ENCODE measurements around the gene IFI35. TPM values are rescaled to one million over a fixed set of nuclear protein-coding genes. Genes with fewer than 3 reads are reported as not detected.
"Not testable (repeated sequence)": the region's sequence is repeated elsewhere in the genome, so short reads cannot be mapped to it uniquely, and the experiment has no call there.

IFI35 gene
- total and polyA plus RNA-seq, 9 of the 15 experiments (the other 6 are each of a cell fraction or from before 2014, with no cell fraction given): 4.4 to 13.1 (median 10.2) TPM

GRCh38 chr17:42992872-42993271 is 13.7 kb upstream of the IFI35 start (continued):
- TF ChIP-seq CHAMP1 (IDR thresholded peaks at IDR 0.05) (no peak), PATZ1 (CRISPR knock-in tag; IDR thresholded peaks at IDR 0.05; ENCODE audit: borderline replicate concordance) (no peak), EHMT2 (IDR thresholded peaks at IDR 0.05) (no peak), ATF4 (CRISPR knock-in tag; IDR thresholded peaks at IDR 0.05) (no peak)

- FAIRE-seq: not testable (repeated sequence)
Observed at GRCh38 chr17:42993913-42994312, 12.7 kb upstream of the IFI35 start.

More at GRCh38 chr17:42993913-42994312, 12.7 kb upstream of the IFI35 start:
- H3K27me3 ChIP-seq (ENCODE audit: control insufficient read depth in 2 of 2, insufficient read depth in 2 of 2, low read length in 2 of 2); H3K9me1 ChIP-seq (ENCODE audit: control insufficient read depth, insufficient read depth, low read length); H3K9ac ChIP-seq (ENCODE audit: insufficient read depth in 1 of 2, low read depth in 2 of 2, low read length in 2 of 2); POLR2A ChIA-PET; BruUV-seq (replicated peaks); H3K4me3 ChIP-seq; H3K27ac ChIP-seq (ENCODE audit: extremely low read depth, low read depth, low read length); H3K4me2 ChIP-seq (ENCODE audit: insufficient read depth, low read length); H4K20me1 ChIP-seq (replicated peaks; ENCODE audit: control insufficient read depth, insufficient read depth, low read length); in situ Hi-C loops (cut with MboI); H3K9me3 ChIP-seq (replicated peaks; ENCODE audit: control insufficient read depth, insufficient read depth, low read depth, low read length); H3K4me1 ChIP-seq (replicated peaks in 1 of 2; ENCODE audit: control insufficient read depth in 2 of 2, insufficient read depth in 2 of 2, low read length in 2 of 2); DNase-seq (ENCODE audit: extremely low read depth in 1 of 4, low spot score in 3 of 4); ATAC-seq; intact Hi-C loops (cut with micrococcal nuclease); CTCF ChIA-PET (ENCODE audit: low intra/inter-chr PET ratio); H3K79me2 ChIP-seq (ENCODE audit: control insufficient read depth, insufficient read depth, low read length); H2AFZ ChIP-seq (ENCODE audit: low read depth, low read length): not testable (repeated sequence)
- H3K36me3 ChIP-seq (ENCODE audit: control insufficient read depth, insufficient read depth, low read length): peaks cover 57% of the 10 kb centered on the region
- 78% methylated on average over 8 of the region's 10 CpGs for WGBS (ENCODE audit: insufficient coverage, low coverage, missing lambda C conversion rate)
